IPS DF 19.7 (cell line): ENCODE measurements around the gene CEP120.
"Not testable (repeated sequence)": the region's sequence is repeated elsewhere in the genome, so short reads cannot be mapped to it uniquely, and the experiment has no call there.

Experiments
- DNase-seq: peaks from one replicate; pipeline ENCODE4 v3.0.0-alpha.2; 2013; ENCODE audit warnings: low read depth, low spot score

The CEP120 gene

GRCh38 chr5:123438902-123439301, 15.7 kb upstream of the CEP120 start:
- DNase-seq, result no peak

GRCh38 chr5:123438244-123438643, 15.0 kb upstream of the CEP120 start:
- no peak for DNase-seq

- no peak for DNase-seq
Measured at GRCh38 chr5:123436201-123436600, 13.0 kb upstream of the CEP120 start.

- no peak for DNase-seq
Measured at GRCh38 chr5:123434796-123435195, 11.6 kb upstream of the CEP120 start.

GRCh38 chr5:123433596-123433995, 10.4 kb upstream of the CEP120 start:
- no peak for DNase-seq

GRCh38 chr5:123430441-123430840, 7.2 kb upstream of the CEP120 start:
- DNase-seq, result not testable (repeated sequence)

- no peak for DNase-seq
Measured at GRCh38 chr5:123429993-123430392, 6.8 kb upstream of the CEP120 start.

GRCh38 chr5:123429221-123429954, 6.2 kb upstream of the CEP120 start:
- DNase-seq, result no peak

- no peak for DNase-seq
Measured at GRCh38 chr5:123428521-123429220, 5.5 kb upstream of the CEP120 start.

GRCh38 chr5:123427281-123427680, 4.1 kb upstream of the CEP120 start:
- no peak for DNase-seq

GRCh38 chr5:123425431-123425830, 2.2 kb upstream of the CEP120 start:
- DNase-seq, result no peak

GRCh38 chr5:123422433-123423277, 548 bp downstream of the CEP120 start:
- DNase-seq, result no peak

- no peak for DNase-seq
Measured at GRCh38 chr5:123421773-123422172, 1.4 kb downstream of the CEP120 start.

GRCh38 chr5:123414974-123415373, 8.2 kb downstream of the CEP120 start:
- no peak for DNase-seq

GRCh38 chr5:123412206-123412605, 11.0 kb downstream of the CEP120 start:
- no peak for DNase-seq

GRCh38 chr5:123401999-123402398, 21.2 kb downstream of the CEP120 start:
- not testable (repeated sequence) for DNase-seq

GRCh38 chr5:123401320-123401719, 21.9 kb downstream of the CEP120 start:
- no peak for DNase-seq

- DNase-seq, result not testable (repeated sequence)
Measured at GRCh38 chr5:123400870-123401291, 22.3 kb downstream of the CEP120 start.

- no peak for DNase-seq
Measured at GRCh38 chr5:123398058-123398733, 25.0 kb downstream of the CEP120 start.

GRCh38 chr5:123397538-123397937, 25.7 kb downstream of the CEP120 start:
- no peak for DNase-seq

GRCh38 chr5:123391009-123391408, 32.2 kb downstream of the CEP120 start:
- no peak for DNase-seq

GRCh38 chr5:123389794-123390193, 33.4 kb downstream of the CEP120 start:
- no peak for DNase-seq
